H1 (cell line): ENCODE data around the gene APOOL. TPM values are rescaled to one million over a fixed set of nuclear protein-coding genes. Genes with fewer than 3 reads are reported as not detected.

ENCODE experiments used
- CTCF ChIA-PET: fragments of 300-600 bp; sonication (Branson Sonifier 250); formaldehyde crosslinking; loops from one replicate; lab custom pipeline; 2021; ENCODE audit not compliant: partially characterized antibody; lab: Charles Lee
- POLR2A ChIA-PET: fragments of 300-600 bp; sonication (Branson Sonifier 250); formaldehyde crosslinking; loops from one replicate; lab custom pipeline; 2021; ENCODE audit warnings: inconsistent platforms; ENCODE audit not compliant: partially characterized antibody; lab: Charles Lee
- DNase-seq, 2 experiments: peaks; one replicate each; pipeline versions ENCODE4 v3.0.0 to v3.0.0-alpha.2; 2010 to 2022; ENCODE audit warnings: low spot score in 2 of 2, low read depth in 1 of 2, mixed read lengths in 1 of 2
- FAIRE-seq: peaks from 2 replicates; lab custom pipeline; 2011; peaks lifted over from hg19 to GRCh38; lab: Jason Lieb, UNC
- H2AFZ ChIP-seq: 2 replicates; pipeline ENCODE4 v1.8.1; 2012; ENCODE audit warnings: low read length, inconsistent platforms
- H2AK5ac ChIP-seq: 2 replicates; pipeline ENCODE4 v1.6.1; 2013; ENCODE audit warnings: low read depth, low read length
- H2BK120ac ChIP-seq: replicated peaks from 2 replicates; pipeline ENCODE3; 2013; ENCODE audit warnings: low read depth, low read length, inconsistent platforms
- H2BK12ac ChIP-seq: 2 replicates; pipeline ENCODE4 v1.6.1; 2013; ENCODE audit warnings: low read depth, low read length
- H2BK15ac ChIP-seq: 2 replicates; pipeline ENCODE4 v1.6.1; 2013; ENCODE audit warnings: low read length
- H2BK20ac ChIP-seq: 2 replicates; pipeline ENCODE4 v1.6.1; 2013; ENCODE audit warnings: low read length
- H2BK5ac ChIP-seq: 2 replicates; pipeline ENCODE4 v1.6.1; 2013; ENCODE audit warnings: low read depth, low read length
- H3K14ac ChIP-seq: 2 replicates; pipeline ENCODE4 v1.6.1; 2013; ENCODE audit warnings: inconsistent platforms; ENCODE audit not compliant: insufficient read length
- H3K18ac ChIP-seq: 2 replicates; pipeline ENCODE4 v1.6.1; 2013; ENCODE audit warnings: low read length; ENCODE audit errors: extremely low read depth
- H3K23ac ChIP-seq: 2 replicates; pipeline ENCODE4 v1.6.1; 2013; ENCODE audit warnings: inconsistent platforms; ENCODE audit not compliant: insufficient read length
- H3K23me2 ChIP-seq: 2 replicates; pipeline ENCODE4 v1.6.1; 2013; ENCODE audit warnings: low read depth, low read length
- H3K27ac ChIP-seq: 2 replicates; pipeline ENCODE4 v1.6.1; 2011; ENCODE audit warnings: low read depth, low read length, inconsistent platforms
- H3K27me3 ChIP-seq, 4 experiments: replicated peaks in 1 of 4; 1 replicate in 1 of 4; 2 replicates in 3 of 4; pipeline versions ENCODE4 v1.6.1 to v1.8.1; 2011 to 2013; ENCODE audit warnings: low read length in 3 of 4, mild to moderate bottlenecking in 3 of 4, inconsistent platforms in 2 of 4, mixed read lengths in 2 of 4, moderate library complexity in 1 of 4; ENCODE audit not compliant: control insufficient read depth in 3 of 4, insufficient read depth in 3 of 4; ENCODE audit errors: extremely low read depth in 1 of 4
- H3K36me3 ChIP-seq, 4 experiments: 2 replicates each; pipeline versions ENCODE4 v1.6.1 to v1.8.1; 2011 to 2013; ENCODE audit warnings: mild to moderate bottlenecking in 4 of 4, low read length in 3 of 4, moderate library complexity in 2 of 4, control low read depth in 1 of 4, inconsistent platforms in 1 of 4; ENCODE audit not compliant: insufficient read depth in 4 of 4, control insufficient read depth in 2 of 4
- H3K4ac ChIP-seq: replicated peaks from 2 replicates; pipeline ENCODE3; 2013; ENCODE audit warnings: low read length, low read depth, mixed read lengths, inconsistent platforms; ENCODE audit not compliant: insufficient read length
- H3K4me1 ChIP-seq, 4 experiments: replicated peaks in 1 of 4; 1 replicate in 1 of 4; 2 replicates in 3 of 4; pipeline versions ENCODE4 v1.6.1 to v1.8.1; 2011 to 2013; ENCODE audit warnings: low read length in 3 of 4, inconsistent platforms in 2 of 4, mixed read lengths in 1 of 4; ENCODE audit not compliant: insufficient read depth in 4 of 4, control insufficient read depth in 3 of 4
- H3K4me2 ChIP-seq, 2 experiments: 2 replicates each; pipeline versions ENCODE4 v1.6.1 to v1.8.1; 2011 to 2013; ENCODE audit warnings: low read depth in 2 of 2, low read length in 2 of 2, control low read depth in 1 of 2, inconsistent platforms in 1 of 2, mild to moderate bottlenecking in 1 of 2; ENCODE audit not compliant: insufficient read depth in 1 of 2
- H3K4me3 ChIP-seq, 4 experiments: fragments of 200-600, 300-600 bp in 1 of 4; sonication (generic), shearing (Covaris generic), sonication (Bioruptor Twin) in 1 of 4; 2 replicates each; pipeline versions ENCODE4 v1.5.1 to v1.8.1; 2011 to 2016; ENCODE audit warnings: low read length in 4 of 4, low read depth in 3 of 4, control low read depth in 2 of 4, inconsistent platforms in 2 of 4, mild to moderate bottlenecking in 2 of 4, mixed read lengths in 1 of 4, moderate library complexity in 1 of 4; ENCODE audit not compliant: insufficient read depth in 2 of 4; ENCODE audit errors: extremely low read depth in 1 of 4
- H3K56ac ChIP-seq: replicated peaks from 2 replicates; pipeline ENCODE3; 2013; ENCODE audit warnings: low read depth, mild to moderate bottlenecking, mixed read lengths, low read length, inconsistent platforms; ENCODE audit not compliant: insufficient read length
- H3K79me1 ChIP-seq: 2 replicates; pipeline ENCODE4 v1.6.1; 2013; ENCODE audit warnings: low read depth, low read length, control low read depth
- H3K79me2 ChIP-seq, 2 experiments: 2 replicates each; pipeline versions ENCODE4 v1.6.1 to v1.8.1; 2012 to 2013; ENCODE audit warnings: low read length in 2 of 2, mild to moderate bottlenecking in 2 of 2, inconsistent platforms in 1 of 2; ENCODE audit not compliant: insufficient read depth in 2 of 2, control insufficient read depth in 1 of 2
- H3K9ac ChIP-seq, 4 experiments: replicated peaks in 1 of 4; 1 replicate in 1 of 4; 2 replicates in 3 of 4; pipeline versions ENCODE4 v1.6.1 to v1.8.1; 2011 to 2013; ENCODE audit warnings: low read depth in 3 of 4, low read length in 3 of 4, control low read depth in 2 of 4, mild to moderate bottlenecking in 2 of 4, moderate library complexity in 2 of 4, inconsistent platforms in 1 of 4; ENCODE audit errors: extremely low read depth in 1 of 4
- H3K9me3 ChIP-seq, 2 experiments: 2 replicates each; pipeline versions ENCODE4 v1.6.1 to v1.8.1; 2012 to 2013; ENCODE audit warnings: mild to moderate bottlenecking in 2 of 2, moderate library complexity in 2 of 2, control low read depth in 1 of 2, inconsistent platforms in 1 of 2, low read depth in 1 of 2, low read length in 1 of 2, mixed read lengths in 1 of 2; ENCODE audit not compliant: insufficient read depth in 2 of 2
- H4K20me1 ChIP-seq, 2 experiments: replicated peaks in 1 of 2; 2 replicates each; pipeline versions ENCODE3 to v1.8.1; 2011 to 2013; ENCODE audit warnings: inconsistent platforms in 2 of 2, low read length in 2 of 2, mild to moderate bottlenecking in 1 of 2; ENCODE audit not compliant: insufficient read depth in 2 of 2, control insufficient read depth in 1 of 2
- H4K5ac ChIP-seq: 2 replicates; pipeline ENCODE4 v1.6.1; 2013; ENCODE audit warnings: low read length, low read depth, mixed read lengths, inconsistent platforms; ENCODE audit not compliant: insufficient read length
- H4K8ac ChIP-seq: 2 replicates; pipeline ENCODE4 v1.8.0; 2013; ENCODE audit warnings: mild to moderate bottlenecking, moderate library complexity, low read length, inconsistent platforms; ENCODE audit not compliant: insufficient read depth; ENCODE audit errors: extremely low read depth
- H4K91ac ChIP-seq: replicated peaks from 2 replicates; pipeline ENCODE3; 2013; ENCODE audit warnings: low read length, mixed read lengths, inconsistent platforms; ENCODE audit not compliant: insufficient read length
- BACH1 ChIP-seq: IDR thresholded peaks from 2 replicates; pipeline ENCODE4 v1.6.1; 2012; ENCODE audit warnings: low read length, improper control_type of control experiment
- CHD2 ChIP-seq: IDR thresholded peaks from 2 replicates; pipeline ENCODE4 v1.6.1; 2012; ENCODE audit warnings: low read length, improper control_type of control experiment
- EGR1 ChIP-seq: IDR thresholded peaks from 2 replicates; pipeline ENCODE4 v1.6.1; 2011; ENCODE audit warnings: low read depth, low read length, borderline replicate concordance
- GTF2F1 ChIP-seq: IDR thresholded peaks from 2 replicates; pipeline ENCODE4 v1.6.1; 2012; ENCODE audit warnings: low read depth, low read length, improper control_type of control experiment, borderline replicate concordance
- POU5F1 ChIP-seq: IDR thresholded peaks from 2 replicates; pipeline ENCODE4 v1.6.1; 2011; ENCODE audit warnings: low read depth, mild to moderate bottlenecking, low read length, moderate library complexity
- RAD21 ChIP-seq, 2 experiments: IDR thresholded peaks in 1 of 2; conservative IDR thresholded peaks in 1 of 2; 2 replicates each; pipeline ENCODE4 v1.6.1; 2011; ENCODE audit warnings: low read depth in 2 of 2, low read length in 2 of 2, improper control_type of control experiment in 1 of 2, inconsistent platforms in 1 of 2, mild to moderate bottlenecking in 1 of 2, moderate library complexity in 1 of 2
- SAP30 ChIP-seq: fragments of 300-600 bp; sonication (generic); IDR thresholded peaks from 2 replicates; pipeline ENCODE4 v1.7.1; 2012; ENCODE audit warnings: low read length, moderate library complexity, mild to moderate bottlenecking, inconsistent platforms; ENCODE audit not compliant: insufficient read depth, insufficient replicate concordance
- SIRT6 ChIP-seq: IDR thresholded peaks from one replicate; pipeline ENCODE4 v1.7.1; 2012; ENCODE audit warnings: low read length, inconsistent platforms
- SP2 ChIP-seq: IDR thresholded peaks from 2 replicates; pipeline ENCODE4 v1.6.1; 2012; ENCODE audit warnings: mild to moderate bottlenecking, low read length, inconsistent platforms
- SP4 ChIP-seq: IDR thresholded peaks from 2 replicates; pipeline ENCODE4 v1.6.1; 2012; ENCODE audit warnings: low read length, inconsistent platforms
- polyA plus RNA-seq, 7 experiments: library from polyadenylated mRNA; depleted of rRNA in 3 of 7; stranded (reverse) in 5 of 7; unstranded in 2 of 7; fragments of >200 nt in 5 of 7; fragments of 200-250 nt in 2 of 7; gene quantifications; 1 replicate in 5 of 7; 2 replicates in 1 of 7; 4 replicates in 1 of 7; pipeline versions ENCODE4 v1.2.1 to v1.2.3, GENCODE V29; 2011 to 2013; ENCODE audit warnings: missing spikeins in 2 of 7, mixed read lengths in 2 of 7
- total RNA-seq: library from RNA; stranded (reverse); fragmentation: NEBNext Ultra II Directional; extraction: Animal tissue kit (Norgen Biotek cat#: 25700); gene quantifications from 2 replicates; pipeline ENCODE4 v1.2.1, GENCODE V29; 2021

APOOL gene
- total and polyA plus RNA-seq, 2 of the 8 experiments (the other 6 are each of a cell fraction or from before 2014, with no cell fraction given): 2.4 to 8.1 TPM

DNA sequence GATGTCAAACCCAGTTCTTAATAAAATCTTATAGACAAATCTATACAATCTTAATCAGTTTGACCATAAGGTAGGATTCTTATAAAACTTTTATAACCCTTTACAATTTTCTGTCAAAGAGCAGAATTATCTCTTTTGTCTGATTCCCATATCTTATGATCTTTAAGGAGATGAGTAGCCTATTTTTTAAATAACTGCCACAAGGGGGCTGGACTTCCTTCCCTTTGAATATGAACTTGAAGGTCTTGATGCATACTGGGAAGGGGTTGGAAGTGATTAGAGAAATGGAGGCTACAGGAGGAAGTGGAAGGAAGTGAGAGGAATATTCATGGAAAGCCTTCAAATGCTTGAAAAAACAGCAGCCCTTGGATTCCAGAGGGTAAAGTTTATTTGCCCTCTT is 111.1 kb downstream of the APOOL start:
- Histone ChIP-seq H3K27me3 (no peaks in the 10 kb centered on the region), H4K5ac (no peak overlapping the region), H4K91ac (no peak overlapping the region), H3K36me3 (no peaks in the 10 kb centered on the region), H3K9ac (no peak overlapping the region), H2BK5ac (no peak overlapping the region), H3K56ac (no peak overlapping the region), H3K23ac (no peak overlapping the region), H2BK15ac (no peak overlapping the region), H4K8ac (no peak overlapping the region), H3K4ac (no peak overlapping the region), H2BK20ac (no peak overlapping the region), H2AFZ (no peak overlapping the region), H3K79me1 (no peaks in the 10 kb centered on the region), H3K23me2 (no peaks in the 10 kb centered on the region), H2BK12ac (no peak overlapping the region), H3K18ac (no peak overlapping the region), H3K4me3 (no peak overlapping the region), H2BK120ac (no peak overlapping the region), H3K9me3 (no peaks in the 10 kb centered on the region), H4K20me1 (no peaks in the 10 kb centered on the region), H3K79me2 (no peaks in the 10 kb centered on the region), H3K4me1 (no peaks in the 10 kb centered on the region), H3K4me2 (no peak overlapping the region), H3K27ac (no peak overlapping the region), H2AK5ac (no peak overlapping the region), H3K14ac (no peak overlapping the region)
- FAIRE-seq (no peak), DNase-seq (no peak)
- TF ChIP-seq POU5F1: no peak
- TF ChIP-seq RAD21 (IDR thresholded peaks at IDR 0.05 in 1 of 2, conservative IDR thresholded peaks at IDR 0.05 in 1 of 2; ENCODE audit: low read depth in 2 of 2, low read length in 2 of 2): no peak
- no peak for TF ChIP-seq BACH1
- no peak for TF ChIP-seq SP2
- TF ChIP-seq SP4: no peak
- no peak for TF ChIP-seq SIRT6
- TF ChIP-seq SAP30: no peak
- TF ChIP-seq EGR1: no peak
- TF ChIP-seq CHD2: no peak
- no peak for TF ChIP-seq GTF2F1
- POLR2A ChIA-PET: no interaction called here
- CTCF ChIA-PET: no interaction called here
